ENCODE measurements around the gene TMEM181. TPM values are rescaled to one million over a fixed set of nuclear protein-coding genes. Genes with fewer than 3 reads are reported as not detected.

Gene TMEM181
- total RNA-seq, 1 donor from 2014 or later = 27.3 TPM

- Mint-ChIP-seq H3K27me3 (ENCODE audit: insufficient read depth, low read depth) (peaks cover 9% of the 10 kb centered on the region), H3K4me1 (peaks cover 12% of the 10 kb centered on the region), H3K36me3 (no peaks in the 10 kb centered on the region), H3K27ac (no peak overlapping the region), H3K4me3 (no peak overlapping the region), H3K9me3 (no peaks in the 10 kb centered on the region)
- H3F3A ChIP-seq (ENCODE audit: low read depth) = peaks cover 3% of the 10 kb centered on the region
- H3K4me3 ChIP-seq = no peak overlapping the region
- H2AFZ ChIP-seq (replicated peaks) = peak overlapping the region; percentile 96
- no peak overlapping the region for H3K9ac ChIP-seq
- H3K4me2 ChIP-seq = peak overlapping the region; percentile 40
- H3K27me3 ChIP-seq = no peaks in the 10 kb centered on the region
- DNase-seq (ENCODE audit: low spot score) = no peak
- no peak overlapping the region for H3K27ac ChIP-seq
- H3K79me2 ChIP-seq (ENCODE audit: low read depth) = no peaks in the 10 kb centered on the region
- H4K20me1 ChIP-seq (ENCODE audit: low read depth) = no peaks in the 10 kb centered on the region
- H3K4me1 ChIP-seq = peaks cover 12% of the 10 kb centered on the region
- no peaks in the 10 kb centered on the region for H3K36me3 ChIP-seq
- H3K9me3 ChIP-seq (ENCODE audit: low read depth) = no peaks in the 10 kb centered on the region
- no peak for TF ChIP-seq EZH2phosphoT487 (IDR thresholded peaks at IDR 0.05)
- TF ChIP-seq, protein P1, sequence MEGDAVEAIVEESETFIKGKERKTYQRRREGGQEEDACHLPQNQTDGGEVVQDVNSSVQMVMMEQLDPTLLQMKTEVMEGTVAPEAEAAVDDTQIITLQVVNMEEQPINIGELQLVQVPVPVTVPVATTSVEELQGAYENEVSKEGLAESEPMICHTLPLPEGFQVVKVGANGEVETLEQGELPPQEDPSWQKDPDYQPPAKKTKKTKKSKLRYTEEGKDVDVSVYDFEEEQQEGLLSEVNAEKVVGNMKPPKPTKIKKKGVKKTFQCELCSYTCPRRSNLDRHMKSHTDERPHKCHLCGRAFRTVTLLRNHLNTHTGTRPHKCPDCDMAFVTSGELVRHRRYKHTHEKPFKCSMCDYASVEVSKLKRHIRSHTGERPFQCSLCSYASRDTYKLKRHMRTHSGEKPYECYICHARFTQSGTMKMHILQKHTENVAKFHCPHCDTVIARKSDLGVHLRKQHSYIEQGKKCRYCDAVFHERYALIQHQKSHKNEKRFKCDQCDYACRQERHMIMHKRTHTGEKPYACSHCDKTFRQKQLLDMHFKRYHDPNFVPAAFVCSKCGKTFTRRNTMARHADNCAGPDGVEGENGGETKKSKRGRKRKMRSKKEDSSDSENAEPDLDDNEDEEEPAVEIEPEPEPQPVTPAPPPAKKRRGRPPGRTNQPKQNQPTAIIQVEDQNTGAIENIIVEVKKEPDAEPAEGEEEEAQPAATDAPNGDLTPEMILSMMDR (IDR thresholded peaks at IDR 0.05) = no peak
- no peak for TF ChIP-seq EZH2 (IDR thresholded peaks at IDR 0.05)
Measured at GRCh38 chr6:158662954-158663624, 103.2 kb downstream of the TMEM181 start.

- Histone ChIP-seq H3K4me1 (peaks cover 17% of the 10 kb centered on the region), H4K20me1 (ENCODE audit: low read depth) (no peaks in the 10 kb centered on the region), H3K27ac (no peak overlapping the region), H3K36me3 (no peaks in the 10 kb centered on the region), H2AFZ (replicated peaks) (peak overlapping the region; percentile 96), H3F3A (ENCODE audit: low read depth) (peaks cover 3% of the 10 kb centered on the region), H3K27me3 (no peaks in the 10 kb centered on the region), H3K4me3 (no peak overlapping the region), H3K79me2 (ENCODE audit: low read depth) (no peaks in the 10 kb centered on the region), H3K9ac (no peak overlapping the region), H3K9me3 (ENCODE audit: low read depth) (no peaks in the 10 kb centered on the region), H3K4me2 (peak overlapping the region; percentile 40)
- no peak for TF ChIP-seq EZH2 (IDR thresholded peaks at IDR 0.05)
- TF ChIP-seq EZH2phosphoT487 (IDR thresholded peaks at IDR 0.05) = no peak
- TF ChIP-seq, protein P1 (IDR thresholded peaks at IDR 0.05) = no peak
- Mint-ChIP-seq H3K36me3 (no peaks in the 10 kb centered on the region), H3K27ac (no peak overlapping the region), H3K4me1 (peaks cover 12% of the 10 kb centered on the region), H3K9me3 (no peaks in the 10 kb centered on the region), H3K4me3 (no peak overlapping the region), H3K27me3 (ENCODE audit: insufficient read depth, low read depth) (peaks cover 9% of the 10 kb centered on the region)
- DNase-seq (ENCODE audit: low spot score) = no peak
Measured at GRCh38 chr6:158663625-158664165, 103.8 kb downstream of the TMEM181 start.

- peaks cover 3% of the 10 kb centered on the region for H3F3A ChIP-seq (ENCODE audit: low read depth)
- H3K9ac ChIP-seq = no peak overlapping the region
- no peaks in the 10 kb centered on the region for H4K20me1 ChIP-seq (ENCODE audit: low read depth)
- Mint-ChIP-seq H3K4me1 (peaks cover 12% of the 10 kb centered on the region), H3K36me3 (no peaks in the 10 kb centered on the region), H3K27me3 (ENCODE audit: insufficient read depth, low read depth) (peaks cover 4% of the 10 kb centered on the region), H3K27ac (no peak overlapping the region), H3K9me3 (no peaks in the 10 kb centered on the region), H3K4me3 (no peak overlapping the region)
- H3K4me1 ChIP-seq = peaks cover 22% of the 10 kb centered on the region
- H3K27me3 ChIP-seq = no peaks in the 10 kb centered on the region
- no peak overlapping the region for H2AFZ ChIP-seq (replicated peaks)
- TF ChIP-seq, protein P1 (IDR thresholded peaks at IDR 0.05) = no peak
- no peak for TF ChIP-seq EZH2 (IDR thresholded peaks at IDR 0.05)
- TF ChIP-seq EZH2phosphoT487 (IDR thresholded peaks at IDR 0.05) = no peak
- no peaks in the 10 kb centered on the region for H3K79me2 ChIP-seq (ENCODE audit: low read depth)
- no peak overlapping the region for H3K4me3 ChIP-seq
- no peaks in the 10 kb centered on the region for H3K36me3 ChIP-seq
- H3K9me3 ChIP-seq (ENCODE audit: low read depth) = no peaks in the 10 kb centered on the region
- no peak for DNase-seq (ENCODE audit: low spot score)
- H3K4me2 ChIP-seq = no peak overlapping the region
- no peak overlapping the region for H3K27ac ChIP-seq
Measured at GRCh38 chr6:158665332-158665731, 105.4 kb downstream of the TMEM181 start.
